Kasumi-1 (cell line): Measurements from ENCODE around the gene DOCK10.
"Not testable (repeated sequence)": the region's sequence is repeated elsewhere in the genome, so short reads cannot be mapped to it uniquely, and the experiment has no call there.

Source experiments
- DNase-seq, 2 experiments: peaks; one replicate each; lab custom pipeline; 2025; lab: John Stamatoyannopoulos, UW

Gene DOCK10

GRCh38 chr2:224946895-224947294 lies 95.4 kb downstream of the DOCK10 start:
- peak; percentile 63 to 70 for DNase-seq

GRCh38 chr2:224944707-224945547 lies 97.3 kb downstream of the DOCK10 start:
- peak in 1 of 2 experiments; percentile 8 for DNase-seq

- not testable (repeated sequence) for DNase-seq
Measured at GRCh38 chr2:224943601-224944041, 98.6 kb downstream of the DOCK10 start.

- DNase-seq = no peak
Measured at GRCh38 chr2:224941960-224942359, 100.3 kb downstream of the DOCK10 start.

GRCh38 chr2:224940618-224941017 lies 101.7 kb downstream of the DOCK10 start:
- no peak for DNase-seq

GRCh38 chr2:224938651-224939182 lies 103.6 kb downstream of the DOCK10 start:
- no peak for DNase-seq

GRCh38 chr2:224937887-224938286 lies 104.4 kb downstream of the DOCK10 start:
- no peak for DNase-seq

- DNase-seq = no peak
Measured at GRCh38 chr2:224934526-224935188, 107.6 kb downstream of the DOCK10 start.

GRCh38 chr2:224933431-224933830 lies 108.8 kb downstream of the DOCK10 start:
- no peak for DNase-seq

- peak in 1 of 2 experiments; percentile 2 for DNase-seq
Measured at GRCh38 chr2:224932522-224932921, 109.7 kb downstream of the DOCK10 start.

GRCh38 chr2:224931956-224932355 lies 110.3 kb downstream of the DOCK10 start:
- DNase-seq = no peak

- no peak for DNase-seq
Measured at GRCh38 chr2:224930990-224931389, 111.3 kb downstream of the DOCK10 start.

- DNase-seq = peak in 1 of 2 experiments; percentile 6
Measured at GRCh38 chr2:224930124-224930523, 112.1 kb downstream of the DOCK10 start.

- DNase-seq = no peak
Measured at GRCh38 chr2:224929512-224929911, 112.8 kb downstream of the DOCK10 start.

GRCh38 chr2:224927646-224928173 lies 114.6 kb downstream of the DOCK10 start:
- no peak for DNase-seq

GRCh38 chr2:224927011-224927410 lies 115.3 kb downstream of the DOCK10 start:
- DNase-seq = no peak

GRCh38 chr2:224925810-224926100 lies 116.5 kb downstream of the DOCK10 start:
- DNase-seq = no peak

- DNase-seq = no peak
Measured at GRCh38 chr2:224925061-224925809, 117.0 kb downstream of the DOCK10 start.

- DNase-seq = no peak
Measured at GRCh38 chr2:224924631-224925030, 117.6 kb downstream of the DOCK10 start.

- no peak for DNase-seq
Measured at GRCh38 chr2:224922142-224922727, 120.0 kb downstream of the DOCK10 start.

GRCh38 chr2:224919472-224920110 lies 122.7 kb downstream of the DOCK10 start:
- no peak for DNase-seq
